Esophagus muscularis mucosa (tissue), 4 donors: ENCODE measurements around the gene BCAT1. TPM values are rescaled to one million over a fixed set of nuclear protein-coding genes. Genes with fewer than 3 reads are reported as not detected.
"Not testable (repeated sequence)": the region's sequence is repeated elsewhere in the genome, so short reads cannot be mapped to it uniquely, and the experiment has no call there.

Source experiments
- DNase-seq: peaks from one replicate; pipeline ENCODE4 v3.0.0-alpha.2; 2017; ENCODE audit errors: extremely low spot score
- H3K27ac ChIP-seq, 4 donors: fragments of 200-600 bp; sonication (generic); replicated peaks in 1 of 4; 1 replicate in 3 of 4; 2 replicates in 1 of 4; pipeline ENCODE4 v1.5.1; 2016 to 2019; ENCODE audit warnings: mild to moderate bottlenecking in 1 of 4
- H3K27me3 ChIP-seq, 4 donors: fragments of 200-600 bp; sonication (generic); one replicate each; pipeline versions ENCODE4 v1.5.1 to v1.6.0; 2016 to 2019
- H3K36me3 ChIP-seq, 4 donors: fragments of 200-600 bp; sonication (generic); one replicate each; pipeline ENCODE4 v1.5.1; 2016 to 2019
- H3K4me1 ChIP-seq, 4 donors: fragments of 200-600 bp; sonication (generic); one replicate each; pipeline ENCODE4 v1.5.1; 2016 to 2019
- H3K4me3 ChIP-seq, 4 donors: fragments of 200-600 bp; sonication (generic); 1 replicate in 2 of 4; 2 replicates in 2 of 4; pipeline ENCODE4 v1.5.1; 2016 to 2019; ENCODE audit warnings: mild to moderate bottlenecking in 4 of 4, moderate library complexity in 1 of 4
- H3K9me3 ChIP-seq, 4 donors: fragments of 200-600 bp; sonication (generic); 1 replicate in 3 of 4; 2 replicates in 1 of 4; pipeline ENCODE4 v1.5.1; 2016 to 2019
- CTCF ChIP-seq, 3 experiments: fragments of 200-600 bp in 2 of 3; fragments of 450-650 bp in 1 of 3; sonication (generic) in 2 of 3; IDR thresholded peaks; one replicate each; pipeline ENCODE4 v1.5.1; 2017 to 2019; ENCODE audit warnings: antibody characterized with exemption in 3 of 3, mild to moderate bottlenecking in 2 of 3, moderate library complexity in 1 of 3
- EP300 ChIP-seq: sonication (generic); formaldehyde crosslinking; IDR thresholded peaks from one replicate; pipeline ENCODE4 v1.6.1; 2017; ENCODE audit warnings: antibody characterized with exemption
- POLR2A ChIP-seq: fragments of 450-650 bp; IDR thresholded peaks from one replicate; pipeline ENCODE4 v1.6.1; 2017; ENCODE audit warnings: antibody characterized with exemption, moderate library complexity, mild to moderate bottlenecking, low read depth
- POLR2AphosphoS5 ChIP-seq, 2 donors: sonication (generic); formaldehyde crosslinking; IDR thresholded peaks; one replicate each; pipeline ENCODE4 v1.6.1; 2017; ENCODE audit warnings: antibody characterized with exemption in 2 of 2
- WGBS: methylation state at CpG from one replicate; pipeline ENCODE4 v1.1.5; 2018; 5-methylcytosine and 5-hydroxymethylcytosine counted together
- intact Hi-C: fragments of 100-400 bp; cut with DNase I; formaldehyde crosslinking; loops from one replicate; pipeline ENCODE4 v1.15.1; 2023
- total RNA-seq, 4 donors: library from RNA; depleted of rRNA; stranded (reverse); fragments of >200 nt; gene quantifications; one replicate each; pipeline versions ENCODE4 v1.1.0 to v1.2.1, GENCODE V29; 2016

BCAT1 gene
- total RNA-seq, 4 donors from 2014 or later, result 9.1 to 23.4 (median 14.7) TPM

DNA sequence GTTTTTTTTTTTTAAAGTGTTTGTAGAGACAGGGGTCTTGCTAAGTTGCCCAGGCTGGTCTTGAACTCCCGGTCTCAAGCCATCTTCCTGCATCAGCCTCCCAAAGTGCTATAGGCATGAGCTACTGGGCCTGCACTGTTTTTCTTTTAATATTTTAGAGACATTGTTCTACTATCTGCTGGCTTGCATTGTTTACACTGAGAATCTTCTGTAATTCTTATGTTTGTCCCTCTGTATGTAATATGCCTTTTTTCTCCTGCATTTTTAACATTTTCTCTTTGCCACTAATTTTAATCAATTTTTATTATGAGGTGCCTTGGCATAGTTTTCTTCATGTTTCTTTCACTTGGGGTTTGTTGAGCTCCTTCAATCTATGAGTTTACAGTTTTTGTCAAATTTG is 15.4 kb upstream of the BCAT1 start:
- Histone ChIP-seq H3K27me3 (no peaks in the 10 kb centered on the region), H3K36me3 (no peaks in the 10 kb centered on the region), H3K4me3 (no peak overlapping the region), H3K9me3 (peaks cover 0 to 16% (median 6%) of the 10 kb centered on the region in 4 donors), H3K27ac (no peak overlapping the region), H3K4me1 (no peaks in the 10 kb centered on the region)
- intact Hi-C loops, result no loop called here
- TF ChIP-seq POLR2A, result no peak
- no peak for TF ChIP-seq POLR2AphosphoS5 (IDR thresholded peaks at IDR 0.05)
- TF ChIP-seq EP300, result no peak
- TF ChIP-seq CTCF (IDR thresholded peaks at IDR 0.05), result no peak
- 97% methylated on average over 1 of the region's 1 CpG for WGBS
- DNase-seq, result no peak

- H3K27me3 ChIP-seq, result no peaks in the 10 kb centered on the region
- peaks cover 0 to 16% (median 6%) of the 10 kb centered on the region in 4 donors for H3K9me3 ChIP-seq
- no peaks in the 10 kb centered on the region for H3K4me1 ChIP-seq
- TF ChIP-seq POLR2AphosphoS5 (IDR thresholded peaks at IDR 0.05) (no peak), CTCF (IDR thresholded peaks at IDR 0.05) (peak in 1 of 3 experiments; percentile 26), POLR2A (no peak)
- no peaks in the 10 kb centered on the region for H3K36me3 ChIP-seq
- no peak for DNase-seq
- intact Hi-C loops, result no loop called here
- 67% methylated on average over 1 of the region's 2 CpGs for WGBS
- H3K4me3 ChIP-seq, result no peak overlapping the region
- H3K27ac ChIP-seq, result no peak overlapping the region
Measured at GRCh38 chr12:24960222-24960855, 11.4 kb upstream of the BCAT1 start.

DNA sequence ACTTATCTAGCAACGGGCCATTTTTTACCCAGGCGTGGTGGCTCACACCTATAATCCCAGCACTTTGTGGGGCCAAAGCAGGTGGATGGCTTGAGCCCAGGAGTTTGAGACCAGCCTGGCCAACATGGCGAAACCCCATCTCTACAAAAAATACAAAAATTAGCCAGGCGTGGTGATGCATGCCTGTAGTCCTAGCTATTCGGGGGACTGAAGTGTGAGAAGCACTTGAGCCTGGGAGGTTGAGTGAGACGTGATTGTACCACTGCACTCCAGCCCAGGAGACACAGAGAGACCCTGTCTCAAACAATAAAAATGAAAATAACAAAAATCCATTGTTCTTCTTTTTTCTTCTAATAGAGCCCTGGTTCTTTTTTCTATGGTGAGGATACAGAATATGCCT is 7.5 kb upstream of the BCAT1 start:
- H3K4me3 ChIP-seq, H3K27ac ChIP-seq, intact Hi-C loops, H3K4me1 ChIP-seq, H3K9me3 ChIP-seq, H3K36me3 ChIP-seq, H3K27me3 ChIP-seq: not testable (repeated sequence)
- DNase-seq, result peak; percentile 12
- WGBS, result 93% methylated on average over 6 of the region's 6 CpGs

GRCh38 chr12:24955853-24956252 is 7.0 kb upstream of the BCAT1 start:
- Histone ChIP-seq H3K4me3 (no peak overlapping the region), H3K27ac (no peak overlapping the region), H3K36me3 (no peaks in the 10 kb centered on the region), H3K4me1 (no peaks in the 10 kb centered on the region), H3K27me3 (no peaks in the 10 kb centered on the region), H3K9me3 (no peaks in the 10 kb centered on the region)
- intact Hi-C loops, result no loop called here
- 93% methylated on average over 18 of the region's 18 CpGs for WGBS
- DNase-seq, result no peak
- TF ChIP-seq CTCF (IDR thresholded peaks at IDR 0.05) (no peak), POLR2A (no peak), EP300 (no peak), POLR2AphosphoS5 (IDR thresholded peaks at IDR 0.05) (no peak)

DNA sequence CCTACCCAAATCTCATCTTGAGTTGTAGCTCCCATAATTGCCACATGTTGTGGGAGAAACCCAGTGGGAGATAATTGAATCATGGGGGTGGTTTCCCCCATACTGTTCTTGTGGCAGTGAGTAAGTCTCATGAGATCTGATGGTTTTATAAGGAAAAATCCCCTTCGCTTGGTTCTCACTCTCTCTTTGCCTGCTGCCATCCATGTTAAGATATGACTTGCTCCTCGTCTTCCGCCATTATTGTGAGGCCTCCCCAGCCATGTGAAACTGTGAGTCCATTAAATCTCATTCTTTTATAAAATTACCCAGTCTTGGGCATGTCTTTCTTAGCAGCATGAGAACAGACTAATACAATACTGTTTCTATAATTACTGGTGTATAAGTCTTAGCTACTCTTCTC is 6.5 kb upstream of the BCAT1 start:
- 96% methylated on average over 3 of the region's 3 CpGs for WGBS
- Histone ChIP-seq H3K4me1 (no peaks in the 10 kb centered on the region), H3K27me3 (no peaks in the 10 kb centered on the region), H3K36me3 (no peaks in the 10 kb centered on the region), H3K27ac (no peak overlapping the region), H3K4me3 (no peak overlapping the region), H3K9me3 (no peaks in the 10 kb centered on the region)
- intact Hi-C loops, result no loop called here
- DNase-seq, result no peak
- TF ChIP-seq CTCF (IDR thresholded peaks at IDR 0.05), result no peak
- TF ChIP-seq POLR2AphosphoS5 (IDR thresholded peaks at IDR 0.05), result no peak
- no peak for TF ChIP-seq POLR2A
- no peak for TF ChIP-seq EP300
